ENCODE measurements around the gene ADCY3.
A peak's percentile ranks its signal among the peaks of the same experiment; 100 is the strongest.

ADCY3 gene

GRCh38 chr2:24797644-24798043 is 122.4 kb downstream of the ADCY3 start:
- DNase-seq: no peak
- H3K36me3 ChIP-seq: peaks cover 80% of the 10 kb centered on the region
- no peak overlapping the region for H3K27ac ChIP-seq
- H3K27me3 ChIP-seq (ENCODE audit: insufficient read depth, low read depth, severe bottlenecking): no peaks in the 10 kb centered on the region
- no peak for TF ChIP-seq CTCF (IDR thresholded peaks at IDR 0.05; ENCODE audit: low read depth, low read length)
- no peak overlapping the region for H3K4me3 ChIP-seq (ENCODE audit: low read depth, low read length)
- no peaks in the 10 kb centered on the region for H3K9me3 ChIP-seq (ENCODE audit: severe bottlenecking)

- H3K27ac ChIP-seq: peak overlapping the region; percentile 100
- peaks cover 55% of the 10 kb centered on the region for H3K36me3 ChIP-seq
- no peaks in the 10 kb centered on the region for H3K9me3 ChIP-seq (ENCODE audit: severe bottlenecking)
- peak; percentile 58 for DNase-seq
- H3K27me3 ChIP-seq (ENCODE audit: insufficient read depth, low read depth, severe bottlenecking): no peaks in the 10 kb centered on the region
- H3K4me3 ChIP-seq (ENCODE audit: low read depth, low read length): peak overlapping the region; percentile 79
- TF ChIP-seq CTCF (IDR thresholded peaks at IDR 0.05; ENCODE audit: low read depth, low read length): no peak
Measured at GRCh38 chr2:24793761-24794435, 126.1 kb downstream of the ADCY3 start.

DNA sequence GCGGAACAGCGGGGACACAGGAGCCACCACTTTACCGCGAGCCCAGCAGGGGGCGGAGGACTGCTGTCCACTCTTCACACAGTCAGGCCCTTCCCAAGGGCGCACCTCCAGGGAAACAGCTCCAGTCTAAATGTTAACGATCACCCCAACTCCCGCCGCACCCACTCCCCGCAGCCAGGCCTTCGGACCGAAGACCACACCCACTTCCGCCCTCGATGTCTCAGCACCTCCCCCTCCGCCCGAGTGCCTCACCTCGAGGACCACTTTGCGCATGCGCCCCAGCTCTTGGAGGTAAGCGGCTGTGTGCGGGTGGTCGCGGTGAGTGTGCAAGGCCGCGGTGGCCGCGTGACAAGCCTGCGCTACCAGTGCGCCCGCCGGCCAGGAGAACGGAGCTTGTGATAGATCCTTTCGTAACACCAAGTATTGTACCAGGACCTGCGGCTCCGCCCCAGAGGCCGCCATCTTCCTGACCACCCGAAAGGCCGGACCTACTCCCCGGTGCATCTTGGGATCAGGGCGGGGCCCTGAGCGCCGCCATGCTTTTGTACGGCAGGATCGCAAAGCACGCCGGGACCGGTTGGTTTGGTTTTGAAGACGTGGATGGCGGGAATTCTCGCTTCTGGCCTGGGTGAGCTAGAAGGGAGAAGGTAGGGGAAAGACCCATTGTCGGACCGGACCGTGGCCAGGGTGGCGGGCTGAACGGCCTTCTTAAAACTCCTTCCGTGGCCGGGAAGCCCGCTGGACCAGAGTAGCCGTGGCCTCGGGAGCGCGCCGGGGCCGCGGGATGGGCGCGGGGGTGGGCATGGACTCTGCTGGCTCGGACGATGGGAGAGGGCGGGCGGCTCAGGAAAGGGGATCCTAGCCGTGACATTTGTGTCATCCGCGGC is 126.9 kb downstream of the ADCY3 start, which contains the start of the genes CENPO and PTRHD1:
TSS of gene CENPO (plus strand) at position 552 of the 887 bp plus-strand sequence. CDS start 495 bp downstream, outside the sequence.
TSS of gene PTRHD1 (minus strand) at position 518 of the 887 bp plus-strand sequence. CDS start at position 504, 14 bp downstream.
- peak; percentile 99 for DNase-seq

DNA sequence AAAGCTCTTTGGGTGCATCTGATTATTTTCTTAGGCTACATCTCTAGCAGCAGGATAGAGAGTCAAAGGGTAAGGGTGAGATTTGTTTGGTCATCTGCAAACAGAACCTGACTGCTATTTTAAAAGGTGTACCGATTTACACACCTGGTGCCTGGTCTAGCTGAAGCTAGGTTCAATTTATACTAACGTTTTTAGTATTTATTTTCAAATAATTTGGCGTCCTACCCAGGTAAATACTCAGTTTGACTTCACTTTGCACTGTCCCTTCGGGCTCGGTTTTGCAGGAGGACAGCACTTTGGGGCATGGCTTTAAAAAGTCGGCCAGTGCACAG is 127.5 kb downstream of the ADCY3 start:
- peak overlapping the region; percentile 100 for H3K27ac ChIP-seq
- TF ChIP-seq CTCF (IDR thresholded peaks at IDR 0.05; ENCODE audit: low read depth, low read length): no peak
- DNase-seq: no peak
- H3K36me3 ChIP-seq: peaks cover 46% of the 10 kb centered on the region
- H3K27me3 ChIP-seq (ENCODE audit: insufficient read depth, low read depth, severe bottlenecking): no peaks in the 10 kb centered on the region
- peak overlapping the region; percentile 79 for H3K4me3 ChIP-seq (ENCODE audit: low read depth, low read length)
- H3K9me3 ChIP-seq (ENCODE audit: severe bottlenecking): no peaks in the 10 kb centered on the region

More for the DNA sequence above, 126.9 kb downstream of the ADCY3 start, which contains the start of the genes CENPO and PTRHD1:
- TF ChIP-seq CTCF (IDR thresholded peaks at IDR 0.05; ENCODE audit: low read depth, low read length): peak; percentile 86
- Histone ChIP-seq H3K9me3 (ENCODE audit: severe bottlenecking) (no peaks in the 10 kb centered on the region), H3K27ac (peak within 1 kb of the TSS; percentile 100), H3K4me3 (ENCODE audit: low read depth, low read length) (peak within 1 kb of the TSS; percentile 79), H3K27me3 (ENCODE audit: insufficient read depth, low read depth, severe bottlenecking) (no peaks in the 10 kb centered on the region), H3K36me3 (peaks cover 52% of the 10 kb centered on the region)

- no peaks in the 10 kb centered on the region for H3K9me3 ChIP-seq (ENCODE audit: severe bottlenecking)
- no peak for DNase-seq
- H3K36me3 ChIP-seq: peaks cover 35% of the 10 kb centered on the region
- no peak for TF ChIP-seq CTCF (IDR thresholded peaks at IDR 0.05; ENCODE audit: low read depth, low read length)
- no peaks in the 10 kb centered on the region for H3K27me3 ChIP-seq (ENCODE audit: insufficient read depth, low read depth, severe bottlenecking)
- peak overlapping the region; percentile 79 for H3K4me3 ChIP-seq (ENCODE audit: low read depth, low read length)
- 0 out of 2 replicates have a peak overlapping the region, but pooled peaks have one; percentile 21 for H3K27ac ChIP-seq
Measured at GRCh38 chr2:24791452-24791851, 128.6 kb downstream of the ADCY3 start.
